Stomach (tissue), 9 donors: ENCODE results near the gene GIPC3. TPM values are rescaled to one million over a fixed set of nuclear protein-coding genes. Genes with fewer than 3 reads are reported as not detected.
A peak's percentile ranks its signal among the peaks of the same experiment; 100 is the strongest.

Experiments
- DNase-seq, 2 donors: peaks; one replicate each; pipeline versions ENCODE4 v3.0.0 to v3.0.0-alpha.2; 2013 to 2019
- H3K27ac ChIP-seq, 5 donors: fragments of 200-600 bp in 4 of 5; sonication (generic) in 4 of 5; one replicate each; pipeline ENCODE4 v1.5.1; 2013 to 2019; ENCODE audit warnings: mild to moderate bottlenecking in 1 of 5, moderate library complexity in 1 of 5
- H3K27me3 ChIP-seq, 3 donors: fragments of 200-600 bp; sonication (generic); one replicate each; pipeline ENCODE4 v1.5.1; 2017 to 2019; ENCODE audit warnings: mixed run types in 1 of 3
- H3K36me3 ChIP-seq, 4 donors: fragments of 200-600 bp; sonication (generic); 1 replicate in 3 of 4; 2 replicates in 1 of 4; pipeline ENCODE4 v1.5.1; 2016 to 2019
- H3K4me1 ChIP-seq, 4 donors: fragments of 200-600 bp; sonication (generic); one replicate each; pipeline ENCODE4 v1.5.1; 2016 to 2019
- H3K4me3 ChIP-seq, 4 donors: fragments of 200-600 bp; sonication (generic) in 3 of 4; one replicate each; pipeline ENCODE4 v1.5.1; 2016 to 2019; ENCODE audit warnings: mild to moderate bottlenecking in 1 of 4
- H3K9me3 ChIP-seq, 4 donors: fragments of 200-600 bp; sonication (generic); one replicate each; pipeline ENCODE4 v1.5.1; 2016 to 2019
- CTCF ChIP-seq, 7 experiments: fragments of 450-650 bp in 4 of 7; fragments of 200-600 bp in 3 of 7; sonication (generic) in 3 of 7; IDR thresholded peaks; one replicate each; pipeline ENCODE4 v1.5.1; 2016 to 2019; ENCODE audit warnings: antibody characterized with exemption in 7 of 7, control low read depth in 2 of 7, mild to moderate bottlenecking in 1 of 7
- EP300 ChIP-seq: sonication (generic); formaldehyde crosslinking; IDR thresholded peaks from one replicate; pipeline ENCODE4 v1.6.1; 2017; ENCODE audit warnings: antibody characterized with exemption
- POLR2A ChIP-seq, 4 donors: fragments of 450-650 bp; IDR thresholded peaks; one replicate each; pipeline ENCODE4 v1.6.1; 2016; ENCODE audit warnings: antibody characterized with exemption in 4 of 4, control low read depth in 2 of 4, mild to moderate bottlenecking in 1 of 4, moderate library complexity in 1 of 4
- POLR2AphosphoS5 ChIP-seq, 3 donors: sonication (generic); formaldehyde crosslinking; IDR thresholded peaks; one replicate each; pipeline ENCODE4 v1.6.1; 2016; ENCODE audit warnings: antibody characterized with exemption in 3 of 3
- WGBS, 5 donors: extraction: QIAGEN DNeasy Blood & Tissue Kit in 3 of 5; methylation state at CpG; one replicate each; pipeline versions ENCODE4 v1.1.5 to v1.1.7; 2013 to 2018; 5-methylcytosine and 5-hydroxymethylcytosine counted together
- intact Hi-C: fragments of 100-400 bp; cut with DNase I; formaldehyde crosslinking; loops from one replicate; pipeline ENCODE4 v1.15.1; 2023; ENCODE audit warnings: low total_unique reads
- polyA plus RNA-seq, 3 donors: library from polyadenylated mRNA; stranded (reverse); fragments of 200-250 nt; gene quantifications; one replicate each; pipeline ENCODE4 v1.2.3, GENCODE V29; 2013
- total RNA-seq, 5 donors: library from RNA; depleted of rRNA; stranded (reverse); fragments of >200 nt; gene quantifications; one replicate each; pipeline versions ENCODE4 v1.1.0 to v1.2.3, GENCODE V29; 2014 to 2016
- donor health status: healthy with polysubstance abuse.
- donor health status: Bipolar disorder and iron deficiency.
- donor health status: healthy.

GIPC3 gene
- total and polyA plus RNA-seq, 8 donors = 0.75 to 2.9 (median 1.5) TPM; not detected in 4

- H3K4me3 ChIP-seq = no peak within 1 kb of the TSS
- H3K27ac ChIP-seq = peak within 1 kb of the TSS in 1 of 5 donors; percentile 15
- intact Hi-C loops = no loop called here
- no peaks in the 10 kb centered on the region for H3K27me3 ChIP-seq
- no peaks in the 10 kb centered on the region for H3K9me3 ChIP-seq
- 50 to 66% (median 65%) methylated on average over 22 to 28 of the region's 28 CpGs for WGBS, 5 donors
- peak in 1 of 2 donors; percentile 50 for DNase-seq
- TF ChIP-seq POLR2AphosphoS5 (IDR thresholded peaks at IDR 0.05) (no peak), POLR2A (IDR thresholded peaks at IDR 0.05) (no peak), CTCF (IDR thresholded peaks at IDR 0.05) (no peak), EP300 (no peak)
- H3K4me1 ChIP-seq = peaks cover 4 to 18% (median 12%) of the 10 kb centered on the region in 4 donors
- peaks cover 17 to 58% (median 48%) of the 10 kb centered on the region in 4 donors for H3K36me3 ChIP-seq
Observed at GRCh38 chr19:3538965-3539755, 46.1 kb upstream of the GIPC3 start, which contains the start of gene TEKTIP1. TSS of gene TEKTIP1 (plus strand) at chr19:3539174. CDS start at chr19:3539178, 4 bp downstream.

- intact Hi-C loops = loop anchor here (10.0 kb wide), 1 partner anchor 75 kb away; no protein-coding TSS in a partner anchor
- 94 to 100% (median 100%) methylated on average over 1 of the region's 1 CpG for WGBS, 5 donors
- no peak for TF ChIP-seq POLR2A (IDR thresholded peaks at IDR 0.05)
- TF ChIP-seq CTCF (IDR thresholded peaks at IDR 0.05) = no peak
- no peak for TF ChIP-seq POLR2AphosphoS5 (IDR thresholded peaks at IDR 0.05)
- no peak for TF ChIP-seq EP300
- Histone ChIP-seq H3K9me3 (no peaks in the 10 kb centered on the region), H3K4me1 (peaks cover 5 to 22% (median 15%) of the 10 kb centered on the region in 4 donors), H3K27ac (no peak overlapping the region), H3K27me3 (no peaks in the 10 kb centered on the region), H3K4me3 (no peak overlapping the region), H3K36me3 (peaks cover 12 to 58% (median 48%) of the 10 kb centered on the region in 4 donors)
- DNase-seq = no peak
Observed at GRCh38 chr19:3539756-3540118, 45.5 kb upstream of the GIPC3 start.

GRCh38 chr19:3543150-3544057 is 41.9 kb upstream of the GIPC3 start:
- peak in 1 of 2 donors; percentile 79 for DNase-seq
- peak overlapping the region; percentile 12 to 61 (median 42) for H3K27ac ChIP-seq
- H3K27me3 ChIP-seq = no peaks in the 10 kb centered on the region
- H3K36me3 ChIP-seq = peaks cover 8 to 56% (median 46%) of the 10 kb centered on the region in 4 donors
- no peak overlapping the region for H3K4me3 ChIP-seq
- H3K9me3 ChIP-seq = no peaks in the 10 kb centered on the region
- H3K4me1 ChIP-seq = peaks cover 8 to 33% (median 21%) of the 10 kb centered on the region in 4 donors
- TF ChIP-seq CTCF (IDR thresholded peaks at IDR 0.05) = no peak
- no peak for TF ChIP-seq POLR2AphosphoS5 (IDR thresholded peaks at IDR 0.05)
- TF ChIP-seq POLR2A (IDR thresholded peaks at IDR 0.05) = no peak
- TF ChIP-seq EP300 = no peak
- intact Hi-C loops = loop anchor here (10.0 kb wide), 1 partner anchor 71 kb away; no protein-coding TSS in a partner anchor
- WGBS, 5 donors = 34 to 70% (median 60%) methylated on average over 18 to 47 of the region's 47 CpGs

GRCh38 chr19:3544058-3544376 is 41.3 kb upstream of the GIPC3 start:
- TF ChIP-seq POLR2A (IDR thresholded peaks at IDR 0.05) = no peak
- peaks cover 8 to 55% (median 48%) of the 10 kb centered on the region in 4 donors for H3K36me3 ChIP-seq
- intact Hi-C loops = loop anchor here (10.0 kb wide), 1 partner anchor 71 kb away; no protein-coding TSS in a partner anchor

More at GRCh38 chr19:3544058-3544376, 41.3 kb upstream of the GIPC3 start:
- peak overlapping the region in 1 of 5 donors; percentile 61 for H3K27ac ChIP-seq
- 61 to 86% (median 72%) methylated on average over 4 to 9 of the region's 9 CpGs for WGBS, 5 donors
- H3K4me1 ChIP-seq = peaks cover 8 to 36% (median 21%) of the 10 kb centered on the region in 4 donors
- no peak overlapping the region for H3K4me3 ChIP-seq
- no peak for DNase-seq
- H3K27me3 ChIP-seq = no peaks in the 10 kb centered on the region
- H3K9me3 ChIP-seq = no peaks in the 10 kb centered on the region
